Aorta (tissue), 5 donors: ENCODE data around the gene TGIF2. TPM values are rescaled to one million over a fixed set of nuclear protein-coding genes. Genes with fewer than 3 reads are reported as not detected.
"Not testable (repeated sequence)": the region's sequence is repeated elsewhere in the genome, so short reads cannot be mapped to it uniquely, and the experiment has no call there.

Experiments
- ATAC-seq: fragments of 200-7000 bp; cut with Tn5 transposase; one replicate; pipeline ENCODE4 v1.9.1; 2022; ENCODE audit warnings: moderate library complexity; ENCODE audit not compliant: low FRiP score
- DNase-seq, 2 donors: peaks; one replicate each; pipeline ENCODE4 v3.0.0-alpha.2; 2020
- H3K27ac ChIP-seq, 2 donors: one replicate each; pipeline ENCODE4 v1.5.1; 2013; ENCODE audit warnings: low read length in 2 of 2, mild to moderate bottlenecking in 2 of 2, moderate library complexity in 2 of 2, control low read depth in 1 of 2, inconsistent platforms in 1 of 2, low read depth in 1 of 2
- H3K27me3 ChIP-seq, 2 donors: one replicate each; pipeline ENCODE4 v1.6.1; 2013; ENCODE audit warnings: control low read depth in 1 of 2, low read length in 1 of 2, mild to moderate bottlenecking in 1 of 2, moderate library complexity in 1 of 2; ENCODE audit not compliant: insufficient read depth in 2 of 2, control insufficient read depth in 1 of 2
- H3K36me3 ChIP-seq, 2 donors: one replicate each; pipeline ENCODE4 v1.6.1; 2013; ENCODE audit warnings: control low read depth in 1 of 2, low read length in 1 of 2, mild to moderate bottlenecking in 1 of 2; ENCODE audit not compliant: insufficient read depth in 2 of 2, control insufficient read depth in 1 of 2
- H3K4me1 ChIP-seq, 2 donors: one replicate each; pipeline ENCODE4 v1.6.1; 2013; ENCODE audit warnings: low read length in 2 of 2, control low read depth in 1 of 2, mild to moderate bottlenecking in 1 of 2, moderate library complexity in 1 of 2; ENCODE audit not compliant: insufficient read depth in 2 of 2, control insufficient read depth in 1 of 2
- H3K4me3 ChIP-seq, 2 donors: one replicate each; pipeline ENCODE4 v1.5.1; 2013; ENCODE audit warnings: low read length in 2 of 2, control low read depth in 1 of 2, mild to moderate bottlenecking in 1 of 2
- H3K9me3 ChIP-seq: one replicate; pipeline ENCODE4 v1.6.1; 2013; ENCODE audit warnings: mild to moderate bottlenecking, low read length; ENCODE audit not compliant: control insufficient read depth
- WGBS, 2 donors: extraction: QIAGEN DNeasy Blood & Tissue Kit; methylation state at CpG; one replicate each; pipeline ENCODE4 v1.1.7; 2013; 5-methylcytosine and 5-hydroxymethylcytosine counted together
- intact Hi-C, 2 donors: fragments of 100-400 bp; cut with DNase I; formaldehyde crosslinking; loops; one replicate each; pipeline versions ENCODE4 v1.14.2 to v1.15.0; 2022
- polyA plus RNA-seq, 2 donors: library from polyadenylated mRNA; stranded (reverse); fragments of 200-250 nt; gene quantifications; one replicate each; pipeline ENCODE4 v1.2.3, GENCODE V29; 2013
- total RNA-seq, 2 donors: library from RNA; stranded (reverse); fragmentation: NEBNext Ultra II Directional; extraction: Animal tissue kit (Norgen Biotek cat#: 25700); gene quantifications; one replicate each; pipeline ENCODE4 v1.2.1, GENCODE V29; 2021
- donor health status: healthy with polysubstance abuse.
- donor health status: Bipolar disorder and iron deficiency.
- donor health status: DM: no; HTN: no; CAD: no.
- donor health status: DM: no; HTN: no; CAD: no.
- donor health status: DM: yes; HTN: yes; CAD: no.

Gene TGIF2
- total and polyA plus RNA-seq, 4 donors: 3.6 to 12.8 (median 8.5) TPM

- H3K36me3 ChIP-seq: peaks cover 0 to 10% of the 10 kb centered on the region in 2 donors
- no peaks in the 10 kb centered on the region for H3K4me1 ChIP-seq
- ATAC-seq (peak; percentile 54), DNase-seq (peak; percentile 50 to 76)
- 7 to 8% methylated on average over 15 of the region's 15 CpGs for WGBS, 2 donors
- H3K4me3 ChIP-seq: no peak overlapping the region
- intact Hi-C loops: no loop called here
- H3K27me3 ChIP-seq: no peaks in the 10 kb centered on the region
- peak overlapping the region in 1 of 2 donors; percentile 48 for H3K27ac ChIP-seq
- H3K9me3 ChIP-seq: no peaks in the 10 kb centered on the region
Observed at GRCh38 chr20:36550790-36551299, 22.6 kb upstream of the TGIF2 start.

DNA sequence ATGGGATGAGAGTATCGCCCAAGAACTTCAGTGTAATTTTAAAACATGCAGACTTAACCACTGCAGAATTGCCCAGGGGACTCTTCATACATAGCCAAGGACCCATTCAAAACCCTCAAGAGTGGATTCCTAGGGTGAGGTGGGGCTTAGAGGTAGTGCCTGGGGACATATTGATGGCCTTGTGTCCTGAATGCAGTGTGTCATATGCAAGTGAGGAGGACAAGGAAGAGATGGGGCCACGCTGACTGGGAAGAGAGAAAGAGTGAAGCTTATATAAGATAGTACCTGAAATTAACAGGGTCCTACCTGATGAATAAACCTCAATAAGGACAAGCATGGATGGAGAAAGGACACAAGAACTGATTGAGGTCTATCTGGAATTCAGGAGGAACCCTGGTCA, 18.1 kb upstream of the TGIF2 start:
- H3K27me3 ChIP-seq: no peaks in the 10 kb centered on the region
- ATAC-seq (no peak), DNase-seq (peak in 1 of 2 donors; percentile 2)
- intact Hi-C loops: loop anchor here (5.0 kb wide), 3 partner anchors 37 to 332 kb away; no protein-coding TSS in a partner anchor
- no peaks in the 10 kb centered on the region for H3K36me3 ChIP-seq
- H3K27ac ChIP-seq: no peak overlapping the region
- H3K4me3 ChIP-seq: no peak overlapping the region
- H3K4me1 ChIP-seq: no peaks in the 10 kb centered on the region
- no peaks in the 10 kb centered on the region for H3K9me3 ChIP-seq
- WGBS, 2 donors: 93 to 94% methylated on average over 2 of the region's 2 CpGs

- no peaks in the 10 kb centered on the region for H3K9me3 ChIP-seq
- H3K27me3 ChIP-seq: no peaks in the 10 kb centered on the region
- H3K36me3 ChIP-seq: no peaks in the 10 kb centered on the region
- ATAC-seq: no peak
- WGBS, 2 donors: 77 to 81% methylated on average over 2 of the region's 2 CpGs
- no peak overlapping the region for H3K4me3 ChIP-seq
- no peak overlapping the region for H3K27ac ChIP-seq
- no peak for DNase-seq
- intact Hi-C loops: no loop called here
- no peaks in the 10 kb centered on the region for H3K4me1 ChIP-seq
Observed at GRCh38 chr20:36562724-36563123, 10.7 kb upstream of the TGIF2 start.

- Histone ChIP-seq H3K4me3 (no peak overlapping the region), H3K9me3 (no peaks in the 10 kb centered on the region), H3K4me1 (no peaks in the 10 kb centered on the region), H3K27ac (no peak overlapping the region), H3K27me3 (no peaks in the 10 kb centered on the region), H3K36me3 (no peaks in the 10 kb centered on the region)
- WGBS, 2 donors: 70 to 83% methylated on average over 1 of the region's 1 CpG
- no peak for ATAC-seq
- intact Hi-C loops: no loop called here
- DNase-seq: no peak
Observed at GRCh38 chr20:36563374-36563773, 10.0 kb upstream of the TGIF2 start.

DNA sequence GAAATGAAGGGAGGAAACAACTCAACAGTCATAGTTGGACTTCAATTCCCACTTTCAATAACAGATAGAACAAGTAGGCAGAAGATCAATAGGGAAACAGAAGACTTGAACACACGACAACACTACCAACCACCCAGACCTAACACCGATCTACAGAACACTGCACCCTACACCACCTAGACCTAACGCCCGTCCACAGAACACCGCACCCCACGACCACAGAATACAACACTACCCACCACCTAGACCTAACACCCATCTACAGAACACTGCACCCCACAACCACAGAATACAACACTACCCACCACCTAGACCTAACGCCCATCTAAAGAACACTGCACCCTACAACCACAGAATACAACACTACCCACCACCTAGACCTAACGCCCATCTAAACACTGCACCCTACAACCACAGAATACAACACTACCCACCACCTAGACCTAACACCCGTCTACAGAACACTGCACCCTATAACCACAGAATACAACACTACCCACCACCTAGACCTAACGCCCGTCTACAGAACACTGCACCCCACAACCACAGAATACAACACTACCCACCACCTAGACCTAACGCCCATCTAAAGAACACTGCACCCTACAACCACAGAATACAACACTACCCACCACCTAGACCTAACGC, 9.2 kb upstream of the TGIF2 start:
- WGBS, 2 donors: 96 to 98% methylated on average over 8 to 13 of the region's 13 CpGs
- H3K4me3 ChIP-seq, ATAC-seq, H3K36me3 ChIP-seq, H3K27me3 ChIP-seq, H3K9me3 ChIP-seq, DNase-seq, H3K27ac ChIP-seq, intact Hi-C loops, H3K4me1 ChIP-seq: not testable (repeated sequence)

DNA sequence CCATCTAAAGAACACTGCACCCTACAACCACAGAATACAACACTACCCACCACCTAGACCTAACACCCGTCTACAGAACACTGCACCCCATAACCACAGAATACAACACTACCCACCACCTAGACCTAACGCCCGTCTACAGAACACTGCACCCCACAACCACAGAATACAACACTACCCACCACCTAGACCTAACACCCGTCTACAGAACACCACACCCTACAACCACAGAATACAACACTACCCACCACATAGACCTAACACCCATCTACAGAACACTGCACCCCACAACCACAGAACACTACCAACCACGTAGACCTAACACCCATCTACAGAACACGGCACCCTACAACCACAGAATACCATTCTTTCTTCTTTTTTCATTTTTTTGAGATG, 8.7 kb upstream of the TGIF2 start:
- H3K36me3 ChIP-seq, H3K4me3 ChIP-seq, H3K4me1 ChIP-seq, H3K9me3 ChIP-seq, DNase-seq, ATAC-seq, intact Hi-C loops, H3K27me3 ChIP-seq, H3K27ac ChIP-seq: not testable (repeated sequence)
- 95 to 96% methylated on average over 6 of the region's 6 CpGs for WGBS, 2 donors

DNA sequence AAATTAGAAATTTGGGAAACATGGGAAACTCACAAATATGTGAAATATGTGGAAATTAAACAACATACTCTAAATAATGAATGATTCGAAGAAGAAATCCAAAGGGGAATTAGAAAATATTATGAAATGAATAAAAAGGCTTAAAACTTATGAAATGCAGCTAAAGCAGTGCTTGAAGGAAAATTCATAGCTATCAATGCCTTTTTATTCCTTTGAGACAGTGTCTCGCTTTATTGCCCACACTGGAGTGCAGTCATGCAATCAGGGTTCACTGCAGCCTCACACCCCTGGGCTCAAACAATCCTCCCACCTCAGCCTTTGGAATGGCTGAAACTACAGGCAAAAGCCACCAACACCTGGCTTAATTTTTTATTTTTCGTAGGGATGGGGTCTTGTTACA, 7.9 kb upstream of the TGIF2 start:
- DNase-seq (no peak), ATAC-seq (no peak)
- H3K4me1 ChIP-seq: no peaks in the 10 kb centered on the region
- no peaks in the 10 kb centered on the region for H3K27me3 ChIP-seq
- no peaks in the 10 kb centered on the region for H3K36me3 ChIP-seq
- no peak overlapping the region for H3K4me3 ChIP-seq
- H3K9me3 ChIP-seq: no peaks in the 10 kb centered on the region
- intact Hi-C loops: no loop called here
- WGBS, 2 donors: 93 to 95% methylated on average over 3 of the region's 3 CpGs
- H3K27ac ChIP-seq: no peak overlapping the region

DNA sequence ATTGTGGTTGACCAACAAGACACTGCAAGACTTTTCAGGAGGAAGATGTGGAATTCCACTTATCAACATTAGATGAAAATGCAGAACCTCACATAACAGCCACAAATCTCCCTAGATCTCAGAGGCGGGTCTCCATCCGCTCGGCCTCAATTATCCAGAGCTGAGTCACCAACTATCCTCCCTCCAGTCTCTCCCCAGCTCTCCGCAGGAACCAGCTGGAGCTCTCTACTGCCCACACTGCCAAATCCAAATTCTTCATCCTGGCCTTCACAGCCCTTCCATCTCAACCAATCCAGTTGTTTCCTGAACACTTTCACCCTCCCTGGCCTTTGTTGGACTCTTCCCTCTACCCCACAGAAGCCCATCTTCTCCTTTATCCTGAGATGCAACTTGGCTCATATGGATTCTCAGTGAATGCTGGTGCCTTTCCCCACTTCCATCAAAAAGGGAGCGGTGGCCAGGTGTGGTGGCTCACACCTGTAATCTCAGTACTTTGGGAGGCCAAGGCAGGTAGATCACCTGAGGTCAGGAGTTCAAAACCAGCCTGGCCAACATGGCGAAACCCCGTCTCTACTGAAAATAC, 3.5 kb upstream of the TGIF2 start:
- intact Hi-C loops: loop anchor here in 1 of 2 donors (5.0 kb wide), 1 partner anchor 37 kb away; the partner anchor contains the start of gene RAB5IF
- Histone ChIP-seq H3K4me1 (no peaks in the 10 kb centered on the region), H3K36me3 (no peaks in the 10 kb centered on the region), H3K27me3 (no peaks in the 10 kb centered on the region), H3K9me3 (no peaks in the 10 kb centered on the region), H3K27ac (no peak overlapping the region), H3K4me3 (no peak overlapping the region)
- 66 to 68% methylated on average over 7 of the region's 7 CpGs for WGBS, 2 donors
- ATAC-seq: no peak
- no peak for DNase-seq
